K562 (cell line): ENCODE data around the gene TEAD3. TPM values are rescaled to one million over a fixed set of nuclear protein-coding genes. Genes with fewer than 3 reads are reported as not detected.

ENCODE experiments used
- ATAC-seq: fragments of 200-7000 bp; cut with Tn5 transposase; 3 replicates; pipeline ENCODE4 v1.9.1; 2020; ENCODE audit warnings: moderate library complexity
- BruUV-seq: library from RNA; stranded (reverse); fragments of 400-500 nt; replicated peaks from 2 replicates; lab custom pipeline; 2021; lab: Mats Ljungman, UMichigan
- CTCF ChIA-PET: fragments of 300-600 bp; formaldehyde crosslinking; extraction: SDS; loops from one replicate; lab custom pipeline; 2021; ENCODE audit warnings: low intra/inter-chr PET ratio; lab: Yijun Ruan, JAX
- POLR2A ChIA-PET: fragments of 300-600, 350-650 bp; sonication (Branson Sonifier 250); formaldehyde crosslinking; extraction: SDS; loops from one replicate; lab custom pipeline; 2021; ENCODE audit warnings: antibody characterized with exemption, inconsistent platforms; lab: Yijun Ruan, JAX
- DNase-seq, 4 experiments: peaks; one replicate each; pipeline versions ENCODE4 v3.0.0 to v3.0.0-alpha.2; 2011 to 2018; ENCODE audit warnings: low spot score in 3 of 4, mixed read lengths in 3 of 4; ENCODE audit errors: extremely low read depth in 1 of 4
- FAIRE-seq: peaks from 2 replicates; lab custom pipeline; 2011; peaks lifted over from hg19 to GRCh38; lab: Jason Lieb, UNC
- H2AFZ ChIP-seq: 2 replicates; pipeline ENCODE4 v1.6.0; 2011; ENCODE audit warnings: low read depth, low read length, control low read depth, inconsistent platforms
- H3K27ac ChIP-seq: fragments of 200-600 bp; 3 replicates; pipeline ENCODE4 v1.8.0; 2011; ENCODE audit warnings: low read depth, mild to moderate bottlenecking, control low read depth, inconsistent platforms, low read length, moderate library complexity, mixed read lengths; ENCODE audit errors: extremely low read depth
- H3K27me3 ChIP-seq, 2 experiments: fragments of 300-600 bp in 1 of 2; 2 replicates in 1 of 2; 3 replicates in 1 of 2; pipeline versions ENCODE4 v1.6.0 to v1.8.0; 2011; ENCODE audit warnings: inconsistent platforms in 2 of 2, low read length in 2 of 2, mild to moderate bottlenecking in 1 of 2, mixed read lengths in 1 of 2, moderate library complexity in 1 of 2; ENCODE audit not compliant: control insufficient read depth in 2 of 2, insufficient read depth in 2 of 2
- H3K36me3 ChIP-seq: fragments of 300-600 bp; 3 replicates; pipeline ENCODE4 v1.8.0; 2011; ENCODE audit warnings: mild to moderate bottlenecking, low read length, inconsistent platforms; ENCODE audit not compliant: control insufficient read depth, insufficient read depth
- H3K4me1 ChIP-seq, 2 experiments: fragments of 200-600 bp in 1 of 2; replicated peaks in 1 of 2; 2 replicates in 1 of 2; 3 replicates in 1 of 2; pipeline versions ENCODE4 v1.5.1 to v1.8.0; 2011; ENCODE audit warnings: inconsistent platforms in 2 of 2, low read length in 2 of 2, mild to moderate bottlenecking in 1 of 2, mixed read lengths in 1 of 2, moderate library complexity in 1 of 2; ENCODE audit not compliant: control insufficient read depth in 2 of 2, insufficient read depth in 2 of 2
- H3K4me2 ChIP-seq: 2 replicates; pipeline ENCODE4 v1.6.1; 2011; ENCODE audit warnings: low read length, control low read depth, inconsistent platforms, mixed read lengths; ENCODE audit not compliant: insufficient read depth
- H3K4me3 ChIP-seq: fragments of 200-600 bp; sonication (generic), shearing (Covaris generic); 2 replicates; pipeline ENCODE4 v1.5.1; 2016; ENCODE audit warnings: control low read depth, inconsistent platforms
- H3K79me2 ChIP-seq: fragments of 200-600 bp; 3 replicates; pipeline ENCODE4 v1.8.0; 2011; ENCODE audit warnings: low read length, inconsistent platforms; ENCODE audit not compliant: control insufficient read depth, insufficient read depth
- H3K9ac ChIP-seq, 2 experiments: 2 replicates each; pipeline versions ENCODE4 v1.6.0 to v1.6.1; 2011; ENCODE audit warnings: low read depth in 2 of 2, low read length in 2 of 2, control low read depth in 1 of 2, inconsistent platforms in 1 of 2, mild to moderate bottlenecking in 1 of 2, mixed read lengths in 1 of 2; ENCODE audit not compliant: insufficient read depth in 1 of 2
- H3K9me1 ChIP-seq: one replicate; pipeline ENCODE4 v1.6.0; 2011; ENCODE audit warnings: inconsistent platforms, mild to moderate bottlenecking, low read length, moderate library complexity; ENCODE audit not compliant: control insufficient read depth, insufficient read depth
- H3K9me3 ChIP-seq: replicated peaks from 2 replicates; pipeline ENCODE4 v1.5.1; 2011; ENCODE audit warnings: low read depth, low read length, inconsistent platforms; ENCODE audit not compliant: control insufficient read depth, insufficient read depth
- H4K20me1 ChIP-seq: replicated peaks from 2 replicates; pipeline ENCODE4 v1.6.1; 2011; ENCODE audit warnings: low read length, inconsistent platforms, mixed read lengths; ENCODE audit not compliant: control insufficient read depth, insufficient read depth
- ASH1L ChIP-seq: fragments of 450-650 bp; IDR thresholded peaks from 2 replicates; pipeline ENCODE4 v1.6.1; 2018; ENCODE audit warnings: borderline replicate concordance, mild to moderate bottlenecking, low read depth; ENCODE audit not compliant: partially characterized antibody
- BCOR ChIP-seq: fragments of 450-650 bp; IDR thresholded peaks from 2 replicates; pipeline ENCODE4 v1.6.1; 2016
- CBX3 ChIP-seq, 2 experiments: IDR thresholded peaks; 1 replicate in 1 of 2; 2 replicates in 1 of 2; pipeline ENCODE4 v1.6.1; 2012; ENCODE audit warnings: inconsistent platforms in 2 of 2, low read length in 2 of 2, borderline replicate concordance in 1 of 2, control low read depth in 1 of 2
- CCNT2 ChIP-seq: IDR thresholded peaks from 2 replicates; pipeline ENCODE4 v1.6.1; 2011; ENCODE audit warnings: borderline replicate concordance, low read depth, mild to moderate bottlenecking, moderate library complexity, mixed read lengths, low read length; ENCODE audit not compliant: insufficient read length; ENCODE audit errors: extremely low read depth
- CHCHD3 ChIP-seq: fragments of 250-450 bp; sonication (Bioruptor Pico); IDR thresholded peaks from 2 replicates; pipeline ENCODE4 v2.1.2; 2022; ENCODE audit warnings: mild to moderate bottlenecking
- EZH2 ChIP-seq: IDR thresholded peaks from 2 replicates; pipeline ENCODE4 v1.6.1; 2012; ENCODE audit warnings: low read depth, mild to moderate bottlenecking, inconsistent platforms, low read length, borderline replicate concordance
- GTF2F1 ChIP-seq: IDR thresholded peaks from 2 replicates; pipeline ENCODE4 v1.6.1; 2011; ENCODE audit warnings: low read depth, low read length, improper control_type of control experiment
- HDAC2 ChIP-seq: fragments of 450-650 bp; IDR thresholded peaks from 2 replicates; pipeline ENCODE4 v1.6.1; 2016; ENCODE audit warnings: mild to moderate bottlenecking
- HNRNPL ChIP-seq: fragments of 200-400 bp; formaldehyde crosslinking; IDR thresholded peaks from 2 replicates; pipeline ENCODE4 v1.6.1; 2017; ENCODE audit warnings: low read depth, mild to moderate bottlenecking, low read length
- KDM1A ChIP-seq, 2 experiments: fragments of 450-650 bp; IDR thresholded peaks; 2 replicates each; pipeline ENCODE4 v1.6.1; 2016; ENCODE audit warnings: mild to moderate bottlenecking in 2 of 2
- MECOM ChIP-seq: fragments of 250-450 bp; sonication (Bioruptor Pico); IDR thresholded peaks from 2 replicates; pipeline ENCODE4 v1.8.0; 2022; ENCODE audit warnings: inconsistent platforms
- NFIX ChIP-seq: fragments of 250-450 bp; sonication (Bioruptor Pico); IDR thresholded peaks from 2 replicates; pipeline ENCODE4 v1.4.0; 2020; ENCODE audit warnings: low read depth, mild to moderate bottlenecking, moderate library complexity
- NR1H2 ChIP-seq: sonication (generic); formaldehyde crosslinking; IDR thresholded peaks from 2 replicates; pipeline ENCODE4 v1.4.0; 2020; ENCODE audit warnings: mild to moderate bottlenecking, missing genetic modification reagents
- PPARD ChIP-seq: fragments of 250-450 bp; sonication (Bioruptor Pico); IDR thresholded peaks from 2 replicates; pipeline ENCODE4 v1.8.0; 2022; ENCODE audit warnings: inconsistent platforms, mild to moderate bottlenecking, moderate library complexity
- RBFOX2 ChIP-seq: fragments of 200-400 bp; formaldehyde crosslinking; IDR thresholded peaks from 2 replicates; pipeline ENCODE4 v1.6.1; 2017; ENCODE audit warnings: low read depth, mild to moderate bottlenecking, low read length, moderate library complexity
- RBM25 ChIP-seq: fragments of 200-400 bp; formaldehyde crosslinking; IDR thresholded peaks from 2 replicates; pipeline ENCODE4 v1.6.1; 2018; ENCODE audit warnings: low read length, low read depth, moderate library complexity; ENCODE audit not compliant: severe bottlenecking
- SMARCA5 ChIP-seq: fragments of 450-650 bp; IDR thresholded peaks from 2 replicates; pipeline ENCODE4 v1.6.1; 2016
- SMC3 ChIP-seq: conservative IDR thresholded peaks from 2 replicates; pipeline ENCODE4 v1.6.1; 2011; ENCODE audit warnings: low read depth, low read length, improper control_type of control experiment; ENCODE audit not compliant: insufficient read depth
- XRCC5 ChIP-seq: fragments of 200-400 bp; formaldehyde crosslinking; IDR thresholded peaks from 2 replicates; pipeline ENCODE4 v1.6.1; 2017; ENCODE audit warnings: low read depth, mild to moderate bottlenecking, low read length
- ZBTB8A ChIP-seq: fragments of 450-650 bp; IDR thresholded peaks from 2 replicates; pipeline ENCODE4 v1.6.1; 2018; ENCODE audit warnings: mild to moderate bottlenecking, moderate library complexity; ENCODE audit not compliant: partially characterized antibody
- ZKSCAN1 ChIP-seq: fragments of 150-350 bp; IDR thresholded peaks from 2 replicates; pipeline ENCODE4 v1.6.1; 2016; ENCODE audit warnings: low read depth, low read length
- ZNF324 ChIP-seq: fragments of 250-450 bp; sonication (Bioruptor Pico); IDR thresholded peaks from 2 replicates; pipeline ENCODE4 v1.4.0; 2020; ENCODE audit warnings: mild to moderate bottlenecking
- ZNF354B ChIP-seq: fragments of 250-450 bp; sonication (Bioruptor Pico); IDR thresholded peaks from 2 replicates; pipeline ENCODE4 v1.4.0; 2020
- ZNF589 ChIP-seq: fragments of 200-800 bp; sonication (Bioruptor generic); IDR thresholded peaks from 2 replicates; pipeline ENCODE4 v1.6.1; 2016; ENCODE audit warnings: low read depth, missing genetic modification characterization, missing compliant biosample characterization
- ZNF695 ChIP-seq: fragments of 450-650 bp; formaldehyde crosslinking; IDR thresholded peaks from 2 replicates; pipeline ENCODE4 v1.4.0; 2020; ENCODE audit warnings: mild to moderate bottlenecking, moderate library complexity
- WGBS: fragments of 100-300 bp; shearing (Covaris generic); methylation state at CpG from one replicate; pipeline ENCODE4 v1.1.6; 2016; ENCODE audit warnings: low coverage, mixed read lengths; ENCODE audit not compliant: insufficient coverage; ENCODE audit errors: missing lambda C conversion rate; 5-methylcytosine and 5-hydroxymethylcytosine counted together
- in situ Hi-C: fragments of 300-500 bp; cut with MboI; formaldehyde crosslinking; loops from 4 replicates; pipeline ENCODE4 v1.15.0; 2018; ENCODE audit warnings: inconsistent platforms, mixed read lengths
- intact Hi-C: fragments of 100-400 bp; cut with micrococcal nuclease; formaldehyde crosslinking; loops from 2 replicates; pipeline ENCODE4 v1.14.2; 2022
- polyA plus RNA-seq, 8 experiments: library from polyadenylated mRNA; depleted of rRNA in 4 of 8; stranded (reverse) in 5 of 8; unstranded in 3 of 8; fragments of >200 nt; fragmentation: Nextera tagmentation in 2 of 8; fragmentation: Illumina TruSeq in 1 of 8; extraction: Ambion mirVana in 2 of 8; extraction: Trizol in 1 of 8; gene quantifications; 2 replicates each; pipeline versions ENCODE4 v1.2.1 to v1.2.3, GENCODE V29; 2011 to 2014; ENCODE audit warnings: inconsistent platforms in 1 of 8, missing spikeins in 1 of 8
- total RNA-seq, 7 experiments: library from RNA; depleted of rRNA in 6 of 7; stranded (reverse); fragments of >200 nt in 6 of 7; fragmentation: Illumina TruSeq in 2 of 7; extraction: Trizol in 2 of 7; gene quantifications; 2 replicates each; pipeline versions ENCODE4 v1.2.1 to v1.2.3, GENCODE V29; 2011 to 2021; ENCODE audit warnings: low replicate concordance in 1 of 7
- TF ChIP-seq, protein P1 (sequence below): fragments of 200-800 bp; sonication (Bioruptor generic); IDR thresholded peaks from 2 replicates; pipeline ENCODE4 v1.6.1; 2017; ENCODE audit warnings: missing genetic modification characterization, missing compliant biosample characterization

TEAD3 gene
- total and polyA plus RNA-seq, 9 of the 15 experiments (the other 6 are each of a cell fraction or from before 2014, with no cell fraction given), result 0.63 to 13.2 (median 3.3) TPM

DNA sequence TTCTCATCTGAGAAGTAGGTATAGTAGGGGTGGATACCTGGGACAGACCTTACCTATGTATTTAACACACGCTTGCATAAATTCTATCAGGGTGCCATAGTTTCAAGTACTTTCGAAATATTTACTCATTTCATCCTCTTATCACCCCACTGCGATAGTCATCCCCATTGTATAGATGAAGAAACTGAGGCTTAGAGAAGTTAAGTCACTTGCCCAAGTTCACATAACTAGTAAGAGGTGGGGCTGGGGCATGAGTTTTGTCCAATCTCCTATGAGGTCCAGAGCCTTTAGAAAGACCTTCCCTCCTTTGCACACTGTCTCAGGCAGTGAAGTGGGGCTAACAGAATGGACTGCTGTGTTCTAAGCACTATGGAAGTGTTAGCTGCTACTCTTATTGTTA lies 9.7 kb upstream of the TEAD3 start:
- POLR2A ChIA-PET, result interaction anchor here (0.5 to 3.5 kb wide), 5 partner anchors 10 to 451 kb away, joined by 3 to 20 read pairs (median 3); partner anchors contain the start of gene TEAD3
- H3K79me2 ChIP-seq, result no peaks in the 10 kb centered on the region
- H3K27me3 ChIP-seq, result peaks cover 45 to 69% of the 10 kb centered on the region in 2 experiments
- ATAC-seq, result no peak
- H3K9me1 ChIP-seq, result no peaks in the 10 kb centered on the region
- H4K20me1 ChIP-seq, result peaks cover 7% of the 10 kb centered on the region; the same call in 1 of the 2 replicates
- no peak for DNase-seq
- BruUV-seq, result no TSS peak
- no peak overlapping the region for H3K4me2 ChIP-seq
- H3K4me3 ChIP-seq, result no peak overlapping the region
- no peak overlapping the region for H3K9ac ChIP-seq
- 16% methylated on average over 3 of the region's 3 CpGs for WGBS
- CTCF ChIA-PET, result interaction anchor here (0.6 kb wide), 2 partner anchors 60 to 918 kb away, joined by 3 to 4 read pairs; no protein-coding TSS in a partner anchor
- no peaks in the 10 kb centered on the region for H3K36me3 ChIP-seq
- H2AFZ ChIP-seq, result no peak overlapping the region
- intact Hi-C loops, result no loop called here
- H3K4me1 ChIP-seq, result peaks cover 0 to 13% of the 10 kb centered on the region in 2 experiments; a peak in 2 of 5 replicates
- H3K27ac ChIP-seq, result no peak overlapping the region
- in situ Hi-C loops, result no loop called here
- no peaks in the 10 kb centered on the region for H3K9me3 ChIP-seq
- no peak for FAIRE-seq
- no peak for TF ChIP-seq ZNF589
- no peak for TF ChIP-seq NR1H2 (CRISPR knock-in tag)
- peak; percentile 82; the same call in 1 of the 2 replicates for TF ChIP-seq SMARCA5
- TF ChIP-seq BCOR, result peak; percentile 96
- no peak for TF ChIP-seq NFIX (CRISPR knock-in tag)
- TF ChIP-seq ZBTB8A, result no peak
- TF ChIP-seq RBM25, result peak; percentile 94
- peak in 1 of 2 experiments; percentile 21; a peak in 1 of 3 replicates for TF ChIP-seq CBX3 (IDR thresholded peaks at IDR 0.05; ENCODE audit: borderline replicate concordance in 1 of 2, low read length in 2 of 2)
- TF ChIP-seq CCNT2, result no peak
- no peak for TF ChIP-seq ZNF354B (CRISPR knock-in tag)
- no peak for TF ChIP-seq CHCHD3 (CRISPR knock-in tag)
- no peak for TF ChIP-seq GTF2F1
- TF ChIP-seq ZNF324 (CRISPR knock-in tag), result no peak
- TF ChIP-seq EZH2, result no peak
- TF ChIP-seq, protein P1, sequence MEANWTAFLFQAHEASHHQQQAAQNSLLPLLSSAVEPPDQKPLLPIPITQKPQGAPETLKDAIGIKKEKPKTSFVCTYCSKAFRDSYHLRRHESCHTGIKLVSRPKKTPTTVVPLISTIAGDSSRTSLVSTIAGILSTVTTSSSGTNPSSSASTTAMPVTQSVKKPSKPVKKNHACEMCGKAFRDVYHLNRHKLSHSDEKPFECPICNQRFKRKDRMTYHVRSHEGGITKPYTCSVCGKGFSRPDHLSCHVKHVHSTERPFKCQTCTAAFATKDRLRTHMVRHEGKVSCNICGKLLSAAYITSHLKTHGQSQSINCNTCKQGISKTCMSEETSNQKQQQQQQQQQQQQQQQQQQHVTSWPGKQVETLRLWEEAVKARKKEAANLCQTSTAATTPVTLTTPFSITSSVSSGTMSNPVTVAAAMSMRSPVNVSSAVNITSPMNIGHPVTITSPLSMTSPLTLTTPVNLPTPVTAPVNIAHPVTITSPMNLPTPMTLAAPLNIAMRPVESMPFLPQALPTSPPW (CRISPR knock-in tag), result no peak
- no peak for TF ChIP-seq XRCC5
- no peak for TF ChIP-seq PPARD (CRISPR knock-in tag)
- no peak for TF ChIP-seq ASH1L
- TF ChIP-seq KDM1A (IDR thresholded peaks at IDR 0.05), result peak; percentile 64 to 78
- 0 out of 2 replicates have a peak, but pooled peaks have one; percentile 64 for TF ChIP-seq HDAC2
- TF ChIP-seq SMC3, result no peak
- TF ChIP-seq MECOM (CRISPR knock-in tag), result no peak
- no peak for TF ChIP-seq ZKSCAN1
- TF ChIP-seq HNRNPL, result no peak
- TF ChIP-seq ZNF695, result no peak
- TF ChIP-seq RBFOX2, result no peak
